ENCODE measurements around the gene ZNF595. TPM values are rescaled to one million over a fixed set of nuclear protein-coding genes. Genes with fewer than 3 reads are reported as not detected.
"Not testable (repeated sequence)": the region's sequence is repeated elsewhere in the genome, so short reads cannot be mapped to it uniquely, and the experiment has no call there.

ZNF595 gene
- total RNA-seq = 3.3 and 3.4 TPM in 2 replicates

DNA sequence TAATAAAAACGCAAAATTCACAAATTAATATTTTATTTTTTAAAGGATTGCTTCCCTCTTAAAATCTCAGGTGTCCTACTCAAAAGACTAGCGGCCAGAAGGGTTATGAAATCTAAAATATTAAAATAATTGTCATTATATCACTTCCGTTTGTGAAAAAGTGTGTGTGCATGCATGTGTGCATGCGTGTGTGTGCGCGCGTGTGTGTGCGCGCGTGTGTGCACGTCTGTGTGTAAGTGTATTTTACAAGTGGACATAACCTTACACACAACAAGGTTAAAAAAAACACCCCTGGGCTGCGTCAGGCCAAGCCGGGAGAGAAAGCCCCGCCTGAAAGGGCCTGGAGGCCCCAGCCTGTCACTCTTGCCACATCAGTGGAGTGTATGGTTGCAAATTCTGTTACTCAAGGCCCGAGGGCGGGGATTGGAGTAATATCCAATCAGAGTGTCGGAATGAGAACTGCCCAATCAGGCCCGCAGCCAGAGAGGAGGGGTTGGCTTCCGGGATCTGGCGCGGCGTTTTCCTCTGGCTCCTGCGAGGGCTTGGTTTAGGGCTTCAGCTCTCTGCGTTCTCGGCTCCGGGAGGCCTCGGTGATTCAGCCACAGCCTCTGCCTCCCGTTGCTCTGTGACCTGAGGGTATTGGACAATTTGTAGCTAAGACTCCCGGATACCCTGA, at the start of gene ZNF595:
Gene ZNF595, plus strand, starts transcription at position 518 of the 676 bp plus-strand sequence. CDS start 168 bp downstream, outside the sequence.
- intact Hi-C loops (cut with micrococcal nuclease) = not testable (repeated sequence)

- intact Hi-C loops (cut with micrococcal nuclease) = not testable (repeated sequence)
Measured at GRCh38 chr4:9937-10870, 42.9 kb upstream of the ZNF595 start.

GRCh38 chr4:11095-11815, 41.9 kb upstream of the ZNF595 start:
- intact Hi-C loops (cut with micrococcal nuclease) = not testable (repeated sequence)

DNA sequence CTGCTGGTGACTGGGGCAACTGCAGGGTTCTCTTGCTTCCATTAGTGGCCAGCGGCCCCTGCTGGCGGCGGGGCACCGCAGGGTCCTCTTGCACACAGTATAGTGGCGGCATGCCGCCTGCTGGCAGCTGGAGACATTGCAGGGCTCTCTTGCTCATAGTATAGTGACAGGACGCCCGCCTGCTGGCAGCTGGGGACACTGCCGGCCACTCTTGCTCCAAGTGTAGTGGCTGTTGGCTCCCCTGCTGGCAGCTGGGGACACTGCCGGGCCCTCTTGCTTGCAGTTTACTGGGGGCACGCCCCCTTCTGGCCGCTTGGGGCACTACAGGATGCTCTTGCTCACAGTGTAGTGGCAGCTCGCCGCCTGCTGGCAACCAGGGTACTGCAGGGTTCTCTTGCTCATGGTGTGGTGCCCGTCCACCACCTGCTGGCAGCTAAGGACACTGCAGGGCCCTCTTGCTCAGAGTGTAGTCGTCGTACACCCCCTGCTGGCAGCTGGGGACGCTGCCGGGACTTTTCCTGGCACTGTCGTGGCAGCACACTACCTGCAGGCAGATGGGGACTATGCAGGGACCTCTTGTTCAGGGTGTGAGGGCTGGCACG, 41.2 kb upstream of the ZNF595 start:
- intact Hi-C loops (cut with micrococcal nuclease) = not testable (repeated sequence)

- intact Hi-C loops (cut with micrococcal nuclease) = not testable (repeated sequence)
Measured at GRCh38 chr4:18128-18527, 35.0 kb upstream of the ZNF595 start.

DNA sequence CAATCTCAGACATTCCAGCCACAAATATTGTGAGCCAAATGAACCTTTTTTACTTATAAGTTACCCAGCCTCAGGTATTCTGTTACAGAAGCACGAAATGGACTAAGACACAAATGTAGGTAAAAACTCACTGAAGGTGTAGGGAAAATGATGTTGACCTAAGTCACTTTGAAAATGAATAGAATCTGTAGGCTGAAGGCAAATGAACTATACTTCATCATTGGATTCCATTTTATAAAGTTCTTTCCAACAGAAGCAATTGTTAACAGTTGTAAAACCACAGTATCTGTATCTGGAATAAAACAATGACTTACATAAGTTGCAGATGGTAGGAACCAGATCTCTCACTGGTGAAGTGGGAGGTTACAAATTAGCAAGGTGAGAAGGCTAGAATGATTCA, 34.5 kb upstream of the ZNF595 start:
- intact Hi-C loops (cut with micrococcal nuclease) = not testable (repeated sequence)

DNA sequence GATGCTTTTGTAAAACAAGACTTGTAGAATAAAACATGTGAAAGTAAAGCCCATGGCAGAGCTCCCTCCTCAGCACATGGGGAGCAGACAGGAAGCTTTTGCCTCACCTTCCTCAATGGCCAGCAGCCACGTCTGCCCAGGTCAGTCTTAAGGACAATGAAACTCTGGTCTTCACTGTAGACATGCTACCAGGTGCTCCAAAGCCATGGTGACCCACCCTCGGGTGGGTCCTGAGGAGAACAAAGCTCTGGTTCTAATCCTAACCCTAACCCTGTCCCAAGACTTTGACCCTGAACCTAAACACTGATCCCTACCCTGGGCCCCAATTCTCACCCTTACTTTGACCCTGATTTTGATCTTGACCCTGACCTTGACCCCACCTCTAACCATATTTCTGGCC, 30.2 kb upstream of the ZNF595 start:
- intact Hi-C loops (cut with micrococcal nuclease) = not testable (repeated sequence)

DNA sequence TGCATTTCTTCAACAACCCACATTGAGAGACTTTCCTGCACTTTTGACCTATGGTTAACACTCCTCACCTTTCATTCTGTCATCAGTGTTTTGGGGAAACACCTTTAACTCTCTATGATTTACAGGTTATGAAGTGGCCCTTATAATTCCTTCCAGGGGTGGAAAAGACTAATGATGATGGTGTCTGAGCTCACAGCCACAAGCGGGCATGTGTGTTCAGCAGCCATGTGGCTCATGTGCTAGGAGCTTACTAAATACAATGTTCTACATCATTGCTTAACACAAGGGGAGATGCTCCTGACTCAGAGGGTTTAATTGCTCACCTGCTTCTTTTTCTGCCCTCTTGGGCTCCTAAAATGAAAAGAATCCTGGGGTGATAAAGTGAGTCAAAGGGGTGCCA, 28.8 kb upstream of the ZNF595 start:
- intact Hi-C loops (cut with micrococcal nuclease) = not testable (repeated sequence)

GRCh38 chr4:27501-27900, 25.6 kb upstream of the ZNF595 start:
- intact Hi-C loops (cut with micrococcal nuclease) = not testable (repeated sequence)

- intact Hi-C loops (cut with micrococcal nuclease) = not testable (repeated sequence)
Measured at GRCh38 chr4:28767-29542, 24.2 kb upstream of the ZNF595 start.

DNA sequence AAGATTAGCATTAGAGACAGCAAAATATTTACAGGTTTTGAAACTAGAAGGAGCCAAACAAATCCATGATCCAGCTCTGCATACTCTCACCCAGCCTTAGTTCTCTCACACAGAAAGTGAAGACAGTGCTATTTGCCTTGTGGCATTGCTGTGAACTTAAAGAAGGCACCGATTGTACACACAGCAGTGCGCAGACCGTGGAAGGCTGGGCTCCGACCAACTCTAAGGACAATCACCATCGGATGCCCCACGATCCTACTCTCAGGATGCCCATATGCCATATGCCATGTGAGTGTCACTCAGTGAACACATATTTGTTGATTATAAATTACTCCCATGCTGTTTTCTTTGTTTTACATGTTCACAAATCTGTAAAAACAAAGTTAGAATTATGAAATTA, 19.8 kb upstream of the ZNF595 start:
- intact Hi-C loops (cut with micrococcal nuclease) = not testable (repeated sequence)

DNA sequence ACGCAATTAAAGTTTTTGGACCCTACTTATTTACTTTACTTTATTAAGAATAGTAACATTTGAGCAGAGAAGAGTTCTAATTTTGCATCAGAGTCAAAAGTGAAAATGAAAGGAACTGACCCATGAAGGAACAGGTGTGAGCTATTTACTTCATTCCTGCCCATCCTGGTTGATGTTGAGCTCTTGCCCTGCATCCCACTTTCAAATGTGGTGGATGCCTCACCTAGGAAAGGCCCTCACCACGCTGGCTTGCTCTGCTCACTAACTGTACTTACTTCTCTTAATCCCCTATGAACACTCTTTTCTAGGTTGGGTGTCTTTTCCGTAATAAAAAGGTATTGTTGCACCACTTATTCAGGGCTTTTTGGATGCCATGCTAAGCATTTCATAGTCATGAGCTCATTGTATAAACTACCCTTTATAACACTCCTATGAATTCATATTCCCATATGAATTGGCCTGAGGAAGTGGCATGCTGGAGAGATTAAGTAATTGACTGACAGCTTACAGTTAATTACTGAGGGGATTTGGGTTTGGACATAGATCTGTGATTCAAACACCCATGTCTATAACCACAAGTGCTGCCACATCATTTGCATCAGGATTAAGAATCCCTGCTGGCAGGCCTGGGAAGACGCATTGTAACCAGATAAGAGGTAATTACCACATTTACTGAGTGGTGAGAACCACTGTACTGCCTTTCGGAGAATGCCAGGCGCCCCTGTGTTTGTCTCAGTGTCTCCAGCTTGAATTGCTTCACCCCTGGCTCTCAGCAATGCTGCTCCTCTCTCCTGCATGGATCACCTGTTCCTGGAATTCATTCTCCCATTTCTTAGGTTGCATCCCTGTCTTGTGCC, 16.3 kb upstream of the ZNF595 start:
- intact Hi-C loops (cut with micrococcal nuclease) = not testable (repeated sequence)

- intact Hi-C loops (cut with micrococcal nuclease) = not testable (repeated sequence)
Measured at GRCh38 chr4:38202-38601, 14.9 kb upstream of the ZNF595 start.

DNA sequence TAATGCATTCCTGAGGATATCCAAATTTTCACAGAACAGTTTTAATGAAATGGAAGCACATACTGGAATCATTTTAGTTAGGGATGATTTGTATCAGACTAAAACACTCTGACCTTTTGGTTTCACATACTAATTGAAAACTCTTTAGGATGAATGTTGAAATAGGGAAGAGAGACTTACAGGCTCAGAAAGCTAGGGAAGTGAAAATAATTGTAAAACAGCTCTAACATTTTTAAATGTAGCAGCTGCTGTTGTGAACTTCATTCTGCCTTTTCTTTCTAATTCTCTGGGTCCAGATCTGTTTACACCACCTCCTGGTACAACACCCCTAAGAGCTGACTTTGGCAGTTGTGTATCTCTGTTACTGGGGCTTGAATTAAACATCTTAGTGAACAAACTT, 9.7 kb upstream of the ZNF595 start:
- intact Hi-C loops (cut with micrococcal nuclease) = not testable (repeated sequence)

DNA sequence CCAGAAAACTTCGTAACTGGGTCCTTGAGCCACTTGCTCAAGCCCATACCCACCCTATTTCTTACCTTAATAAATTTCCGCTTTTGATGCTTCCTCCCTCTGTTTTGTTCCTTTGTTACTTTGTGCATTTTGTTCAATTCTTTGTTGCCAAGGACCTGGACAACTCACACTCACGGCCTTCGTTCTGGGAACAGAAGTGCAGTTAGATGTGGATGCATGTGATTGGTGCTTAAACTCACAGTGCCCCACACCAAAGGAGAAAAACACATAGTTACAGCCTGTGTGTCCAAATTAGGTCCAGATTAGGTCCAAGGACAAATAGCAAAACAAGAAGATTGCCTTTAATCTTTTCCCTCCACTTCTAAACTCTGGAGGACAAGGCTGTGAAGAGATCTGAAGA, 1.9 kb upstream of the ZNF595 start:
- intact Hi-C loops (cut with micrococcal nuclease) = not testable (repeated sequence)

- intact Hi-C loops (cut with micrococcal nuclease) = not testable (repeated sequence)
Measured at GRCh38 chr4:51655-52277, 1.4 kb upstream of the ZNF595 start.

DNA sequence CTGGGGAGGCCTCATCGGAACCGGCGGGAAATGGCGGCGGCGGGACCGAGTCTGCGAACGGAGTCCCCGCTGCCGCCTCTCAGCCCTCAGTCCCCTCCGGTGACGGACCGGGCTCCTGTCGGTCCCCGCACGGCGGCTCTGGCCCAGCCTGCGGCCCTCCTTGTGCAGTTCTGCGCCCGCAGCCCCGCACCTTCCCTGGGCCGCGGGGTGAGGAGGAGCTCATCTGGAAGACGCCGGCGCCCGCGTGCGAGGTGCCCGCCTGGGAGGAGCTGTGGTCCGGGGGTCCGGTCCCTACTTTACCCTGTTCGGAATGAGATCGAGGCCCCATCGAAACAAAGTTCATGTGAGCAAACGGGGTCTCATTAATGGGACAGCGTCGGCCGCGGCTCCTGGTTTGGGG, 400 bp downstream of the ZNF595 start:
- intact Hi-C loops (cut with micrococcal nuclease) = not testable (repeated sequence)

GRCh38 chr4:64733-65132, 11.6 kb downstream of the ZNF595 start:
- intact Hi-C loops (cut with micrococcal nuclease) = not testable (repeated sequence)

DNA sequence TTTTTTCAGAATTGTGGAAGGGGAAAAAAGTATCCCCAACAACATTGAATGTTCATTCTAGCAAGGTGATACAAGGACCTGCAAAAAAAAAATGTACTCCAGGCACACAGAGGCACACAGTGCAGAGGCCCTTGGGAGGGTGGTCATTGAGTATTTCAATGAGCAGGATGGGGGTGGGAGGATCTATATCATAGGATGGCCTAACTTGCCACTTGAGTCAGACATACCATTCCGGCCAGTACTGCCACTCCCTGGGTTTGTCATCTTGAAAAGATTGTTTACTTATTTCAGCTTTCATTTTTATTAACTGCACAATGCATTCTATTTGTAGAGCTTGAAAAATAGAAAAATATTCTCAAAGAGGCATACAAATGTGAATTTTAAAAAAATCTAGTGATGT, 18.7 kb downstream of the ZNF595 start:
- intact Hi-C loops (cut with micrococcal nuclease) = no loop called here
